H1 (cell line): ENCODE data around the gene TBX6. TPM values are rescaled to one million over a fixed set of nuclear protein-coding genes. Genes with fewer than 3 reads are reported as not detected.

ENCODE experiments used
- CTCF ChIA-PET: fragments of 300-600 bp; sonication (Branson Sonifier 250); formaldehyde crosslinking; loops from one replicate; lab custom pipeline; 2021; ENCODE audit not compliant: partially characterized antibody; lab: Charles Lee
- POLR2A ChIA-PET: fragments of 300-600 bp; sonication (Branson Sonifier 250); formaldehyde crosslinking; loops from one replicate; lab custom pipeline; 2021; ENCODE audit warnings: inconsistent platforms; ENCODE audit not compliant: partially characterized antibody; lab: Charles Lee
- DNase-seq, 2 experiments: peaks; one replicate each; pipeline versions ENCODE4 v3.0.0 to v3.0.0-alpha.2; 2010 to 2022; ENCODE audit warnings: low spot score in 2 of 2, low read depth in 1 of 2, mixed read lengths in 1 of 2
- FAIRE-seq: peaks from 2 replicates; lab custom pipeline; 2011; peaks lifted over from hg19 to GRCh38; lab: Jason Lieb, UNC
- H2AFZ ChIP-seq: 2 replicates; pipeline ENCODE4 v1.8.1; 2012; ENCODE audit warnings: low read length, inconsistent platforms
- H2AK5ac ChIP-seq: 2 replicates; pipeline ENCODE4 v1.6.1; 2013; ENCODE audit warnings: low read depth, low read length
- H2BK120ac ChIP-seq: replicated peaks from 2 replicates; pipeline ENCODE3; 2013; ENCODE audit warnings: low read depth, low read length, inconsistent platforms
- H2BK12ac ChIP-seq: 2 replicates; pipeline ENCODE4 v1.6.1; 2013; ENCODE audit warnings: low read depth, low read length
- H2BK15ac ChIP-seq: 2 replicates; pipeline ENCODE4 v1.6.1; 2013; ENCODE audit warnings: low read length
- H2BK20ac ChIP-seq: 2 replicates; pipeline ENCODE4 v1.6.1; 2013; ENCODE audit warnings: low read length
- H2BK5ac ChIP-seq: 2 replicates; pipeline ENCODE4 v1.6.1; 2013; ENCODE audit warnings: low read depth, low read length
- H3K14ac ChIP-seq: 2 replicates; pipeline ENCODE4 v1.6.1; 2013; ENCODE audit warnings: inconsistent platforms; ENCODE audit not compliant: insufficient read length
- H3K18ac ChIP-seq: 2 replicates; pipeline ENCODE4 v1.6.1; 2013; ENCODE audit warnings: low read length; ENCODE audit errors: extremely low read depth
- H3K23ac ChIP-seq: 2 replicates; pipeline ENCODE4 v1.6.1; 2013; ENCODE audit warnings: inconsistent platforms; ENCODE audit not compliant: insufficient read length
- H3K23me2 ChIP-seq: 2 replicates; pipeline ENCODE4 v1.6.1; 2013; ENCODE audit warnings: low read depth, low read length
- H3K27ac ChIP-seq: 2 replicates; pipeline ENCODE4 v1.6.1; 2011; ENCODE audit warnings: low read depth, low read length, inconsistent platforms
- H3K27me3 ChIP-seq, 4 experiments: replicated peaks in 1 of 4; 1 replicate in 1 of 4; 2 replicates in 3 of 4; pipeline versions ENCODE4 v1.6.1 to v1.8.1; 2011 to 2013; ENCODE audit warnings: low read length in 3 of 4, mild to moderate bottlenecking in 3 of 4, inconsistent platforms in 2 of 4, mixed read lengths in 2 of 4, moderate library complexity in 1 of 4; ENCODE audit not compliant: control insufficient read depth in 3 of 4, insufficient read depth in 3 of 4; ENCODE audit errors: extremely low read depth in 1 of 4
- H3K36me3 ChIP-seq, 4 experiments: 2 replicates each; pipeline versions ENCODE4 v1.6.1 to v1.8.1; 2011 to 2013; ENCODE audit warnings: mild to moderate bottlenecking in 4 of 4, low read length in 3 of 4, moderate library complexity in 2 of 4, control low read depth in 1 of 4, inconsistent platforms in 1 of 4; ENCODE audit not compliant: insufficient read depth in 4 of 4, control insufficient read depth in 2 of 4
- H3K4ac ChIP-seq: replicated peaks from 2 replicates; pipeline ENCODE3; 2013; ENCODE audit warnings: low read length, low read depth, mixed read lengths, inconsistent platforms; ENCODE audit not compliant: insufficient read length
- H3K4me1 ChIP-seq, 4 experiments: replicated peaks in 1 of 4; 1 replicate in 1 of 4; 2 replicates in 3 of 4; pipeline versions ENCODE4 v1.6.1 to v1.8.1; 2011 to 2013; ENCODE audit warnings: low read length in 3 of 4, inconsistent platforms in 2 of 4, mixed read lengths in 1 of 4; ENCODE audit not compliant: insufficient read depth in 4 of 4, control insufficient read depth in 3 of 4
- H3K4me2 ChIP-seq, 2 experiments: 2 replicates each; pipeline versions ENCODE4 v1.6.1 to v1.8.1; 2011 to 2013; ENCODE audit warnings: low read depth in 2 of 2, low read length in 2 of 2, control low read depth in 1 of 2, inconsistent platforms in 1 of 2, mild to moderate bottlenecking in 1 of 2; ENCODE audit not compliant: insufficient read depth in 1 of 2
- H3K4me3 ChIP-seq, 4 experiments: fragments of 200-600, 300-600 bp in 1 of 4; sonication (generic), shearing (Covaris generic), sonication (Bioruptor Twin) in 1 of 4; 2 replicates each; pipeline versions ENCODE4 v1.5.1 to v1.8.1; 2011 to 2016; ENCODE audit warnings: low read length in 4 of 4, low read depth in 3 of 4, control low read depth in 2 of 4, inconsistent platforms in 2 of 4, mild to moderate bottlenecking in 2 of 4, mixed read lengths in 1 of 4, moderate library complexity in 1 of 4; ENCODE audit not compliant: insufficient read depth in 2 of 4; ENCODE audit errors: extremely low read depth in 1 of 4
- H3K56ac ChIP-seq: replicated peaks from 2 replicates; pipeline ENCODE3; 2013; ENCODE audit warnings: low read depth, mild to moderate bottlenecking, mixed read lengths, low read length, inconsistent platforms; ENCODE audit not compliant: insufficient read length
- H3K79me1 ChIP-seq: 2 replicates; pipeline ENCODE4 v1.6.1; 2013; ENCODE audit warnings: low read depth, low read length, control low read depth
- H3K79me2 ChIP-seq, 2 experiments: 2 replicates each; pipeline versions ENCODE4 v1.6.1 to v1.8.1; 2012 to 2013; ENCODE audit warnings: low read length in 2 of 2, mild to moderate bottlenecking in 2 of 2, inconsistent platforms in 1 of 2; ENCODE audit not compliant: insufficient read depth in 2 of 2, control insufficient read depth in 1 of 2
- H3K9ac ChIP-seq, 4 experiments: replicated peaks in 1 of 4; 1 replicate in 1 of 4; 2 replicates in 3 of 4; pipeline versions ENCODE4 v1.6.1 to v1.8.1; 2011 to 2013; ENCODE audit warnings: low read depth in 3 of 4, low read length in 3 of 4, control low read depth in 2 of 4, mild to moderate bottlenecking in 2 of 4, moderate library complexity in 2 of 4, inconsistent platforms in 1 of 4; ENCODE audit errors: extremely low read depth in 1 of 4
- H3K9me3 ChIP-seq, 2 experiments: 2 replicates each; pipeline versions ENCODE4 v1.6.1 to v1.8.1; 2012 to 2013; ENCODE audit warnings: mild to moderate bottlenecking in 2 of 2, moderate library complexity in 2 of 2, control low read depth in 1 of 2, inconsistent platforms in 1 of 2, low read depth in 1 of 2, low read length in 1 of 2, mixed read lengths in 1 of 2; ENCODE audit not compliant: insufficient read depth in 2 of 2
- H4K20me1 ChIP-seq, 2 experiments: replicated peaks in 1 of 2; 2 replicates each; pipeline versions ENCODE3 to v1.8.1; 2011 to 2013; ENCODE audit warnings: inconsistent platforms in 2 of 2, low read length in 2 of 2, mild to moderate bottlenecking in 1 of 2; ENCODE audit not compliant: insufficient read depth in 2 of 2, control insufficient read depth in 1 of 2
- H4K5ac ChIP-seq: 2 replicates; pipeline ENCODE4 v1.6.1; 2013; ENCODE audit warnings: low read length, low read depth, mixed read lengths, inconsistent platforms; ENCODE audit not compliant: insufficient read length
- H4K8ac ChIP-seq: 2 replicates; pipeline ENCODE4 v1.8.0; 2013; ENCODE audit warnings: mild to moderate bottlenecking, moderate library complexity, low read length, inconsistent platforms; ENCODE audit not compliant: insufficient read depth; ENCODE audit errors: extremely low read depth
- H4K91ac ChIP-seq: replicated peaks from 2 replicates; pipeline ENCODE3; 2013; ENCODE audit warnings: low read length, mixed read lengths, inconsistent platforms; ENCODE audit not compliant: insufficient read length
- CEBPB ChIP-seq: IDR thresholded peaks from 2 replicates; pipeline ENCODE4 v1.6.1; 2012; ENCODE audit warnings: low read depth, low read length
- CREB1 ChIP-seq: IDR thresholded peaks from 2 replicates; pipeline ENCODE4 v1.6.1; 2012; ENCODE audit warnings: inconsistent platforms
- CTBP2 ChIP-seq: IDR thresholded peaks from 2 replicates; pipeline ENCODE4 v1.7.0; 2011; ENCODE audit warnings: borderline replicate concordance, mild to moderate bottlenecking, moderate library complexity, mixed read lengths, low read length; ENCODE audit not compliant: insufficient read depth, insufficient read length
- EGR1 ChIP-seq: IDR thresholded peaks from 2 replicates; pipeline ENCODE4 v1.6.1; 2011; ENCODE audit warnings: low read depth, low read length, borderline replicate concordance
- JUND ChIP-seq: IDR thresholded peaks from 2 replicates; pipeline ENCODE4 v1.6.1; 2011; ENCODE audit warnings: mild to moderate bottlenecking, improper control_type of control experiment, low read length
- NANOG ChIP-seq: IDR thresholded peaks from 2 replicates; pipeline ENCODE4 v1.6.1; 2011; ENCODE audit warnings: low read length, low read depth, mild to moderate bottlenecking, inconsistent platforms; ENCODE audit not compliant: insufficient read depth, poor library complexity, severe bottlenecking
- WGBS, 2 experiments: shearing (Covaris generic) in 1 of 2; methylation state at CpG; one replicate each; pipeline versions ENCODE4 v1.1.6 to v1.1.7; 2013 to 2015; ENCODE audit warnings: low lambda C conversion rate in 2 of 2, mixed read lengths in 2 of 2, inconsistent platforms in 1 of 2, low coverage in 1 of 2, missing lambda C conversion rate in 1 of 2; ENCODE audit not compliant: insufficient replicate concordance in 2 of 2, insufficient coverage in 1 of 2, insufficient read length in 1 of 2; ENCODE audit errors: extremely low coverage in 1 of 2, missing lambda C conversion rate in 1 of 2; 5-methylcytosine and 5-hydroxymethylcytosine counted together
- polyA plus RNA-seq, 7 experiments: library from polyadenylated mRNA; depleted of rRNA in 3 of 7; stranded (reverse) in 5 of 7; unstranded in 2 of 7; fragments of >200 nt in 5 of 7; fragments of 200-250 nt in 2 of 7; gene quantifications; 1 replicate in 5 of 7; 2 replicates in 1 of 7; 4 replicates in 1 of 7; pipeline versions ENCODE4 v1.2.1 to v1.2.3, GENCODE V29; 2011 to 2013; ENCODE audit warnings: missing spikeins in 2 of 7, mixed read lengths in 2 of 7
- total RNA-seq: library from RNA; stranded (reverse); fragmentation: NEBNext Ultra II Directional; extraction: Animal tissue kit (Norgen Biotek cat#: 25700); gene quantifications from 2 replicates; pipeline ENCODE4 v1.2.1, GENCODE V29; 2021
- TF ChIP-seq, protein P1 (sequence below), 3 experiments: IDR thresholded peaks; 1 replicate in 2 of 3; 2 replicates in 1 of 3; pipeline versions ENCODE4 v1.5.1 to v1.6.1; 2011; ENCODE audit warnings: low read length in 3 of 3, mild to moderate bottlenecking in 3 of 3, inconsistent platforms in 2 of 3, low read depth in 1 of 3, moderate library complexity in 1 of 3; ENCODE audit not compliant: insufficient read depth in 1 of 3; ENCODE audit errors: control extremely low read depth in 1 of 3

TBX6 gene
- total and polyA plus RNA-seq, 2 of the 8 experiments (the other 6 are each of a cell fraction or from before 2014, with no cell fraction given), result 2.2 to 2.8 TPM

DNA sequence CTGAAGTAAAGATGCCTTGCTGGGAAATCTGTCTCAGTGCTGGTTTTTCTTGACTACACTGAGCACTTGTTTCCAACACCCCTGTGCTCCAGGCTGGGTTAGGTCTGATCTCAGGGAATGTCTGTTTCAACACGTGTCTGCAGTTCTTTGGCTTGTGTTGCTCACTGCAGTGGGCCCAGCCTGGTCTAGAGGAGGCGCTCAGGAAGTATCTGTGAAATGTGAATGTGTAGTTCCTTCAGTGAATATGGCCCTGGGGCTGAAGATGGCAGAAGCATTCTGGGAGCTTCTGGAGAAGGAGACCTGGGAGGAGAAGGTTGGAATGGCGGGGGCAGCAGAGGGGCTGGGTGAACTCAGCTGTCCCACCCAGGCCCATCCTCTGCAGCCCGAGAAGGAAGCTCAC is 12.4 kb upstream of the TBX6 start:
- H4K5ac ChIP-seq, result no peak overlapping the region
- H2BK5ac ChIP-seq, result no peak overlapping the region
- DNase-seq, result no peak
- peaks cover 9 to 40% (median 23%) of the 10 kb centered on the region in 4 experiments; a peak in 7 of 8 replicates for H3K36me3 ChIP-seq
- WGBS, 2 experiments, result 90% methylated on average over 4 of the region's 4 CpGs; no CpG with 5 or more reads in 1 of the 2 experiments
- peaks cover 4 to 28% of the 10 kb centered on the region in 2 experiments for H4K20me1 ChIP-seq
- H2BK20ac ChIP-seq, result no peak overlapping the region
- H3K4me3 ChIP-seq, result no peak overlapping the region
- 0 out of 2 replicates have a peak, but pooled peaks cover 4% of the 10 kb centered on the region for H3K23me2 ChIP-seq
- no peak overlapping the region for H3K4ac ChIP-seq
- H2BK12ac ChIP-seq, result no peak overlapping the region
- no peak for TF ChIP-seq CREB1
- TF ChIP-seq, protein P1, sequence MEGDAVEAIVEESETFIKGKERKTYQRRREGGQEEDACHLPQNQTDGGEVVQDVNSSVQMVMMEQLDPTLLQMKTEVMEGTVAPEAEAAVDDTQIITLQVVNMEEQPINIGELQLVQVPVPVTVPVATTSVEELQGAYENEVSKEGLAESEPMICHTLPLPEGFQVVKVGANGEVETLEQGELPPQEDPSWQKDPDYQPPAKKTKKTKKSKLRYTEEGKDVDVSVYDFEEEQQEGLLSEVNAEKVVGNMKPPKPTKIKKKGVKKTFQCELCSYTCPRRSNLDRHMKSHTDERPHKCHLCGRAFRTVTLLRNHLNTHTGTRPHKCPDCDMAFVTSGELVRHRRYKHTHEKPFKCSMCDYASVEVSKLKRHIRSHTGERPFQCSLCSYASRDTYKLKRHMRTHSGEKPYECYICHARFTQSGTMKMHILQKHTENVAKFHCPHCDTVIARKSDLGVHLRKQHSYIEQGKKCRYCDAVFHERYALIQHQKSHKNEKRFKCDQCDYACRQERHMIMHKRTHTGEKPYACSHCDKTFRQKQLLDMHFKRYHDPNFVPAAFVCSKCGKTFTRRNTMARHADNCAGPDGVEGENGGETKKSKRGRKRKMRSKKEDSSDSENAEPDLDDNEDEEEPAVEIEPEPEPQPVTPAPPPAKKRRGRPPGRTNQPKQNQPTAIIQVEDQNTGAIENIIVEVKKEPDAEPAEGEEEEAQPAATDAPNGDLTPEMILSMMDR (IDR thresholded peaks at IDR 0.05; ENCODE audit: control extremely low read depth in 1 of 3, insufficient read depth in 1 of 3, low read depth in 1 of 3, low read length in 3 of 3), result no peak
- TF ChIP-seq NANOG, result no peak
- TF ChIP-seq JUND, result no peak
- no peak for TF ChIP-seq CEBPB
- no peak for TF ChIP-seq EGR1
- no peak for TF ChIP-seq CTBP2
- H3K4me2 ChIP-seq, result no peak overlapping the region
- CTCF ChIA-PET, result interaction anchor here (0.5 to 5.0 kb wide), 5 partner anchors 9 to 345 kb away, joined by 3 to 36 read pairs (median 4); partner anchors contain the start of genes GDPD3 and TBX6
- H3K9me3 ChIP-seq, result no peaks in the 10 kb centered on the region
- no peak overlapping the region for H4K8ac ChIP-seq
- H3K79me1 ChIP-seq, result no peaks in the 10 kb centered on the region; the same call in 1 of the 2 replicates
- H3K56ac ChIP-seq, result no peak overlapping the region
- H3K27me3 ChIP-seq, result no peaks in the 10 kb centered on the region
- H3K9ac ChIP-seq, result no peak overlapping the region
- peaks cover 0 to 53% of the 10 kb centered on the region in 2 experiments; a peak in 3 of 4 replicates for H3K79me2 ChIP-seq
- FAIRE-seq, result no peak
- no peak overlapping the region for H2BK15ac ChIP-seq
- no peak overlapping the region for H2AFZ ChIP-seq
- POLR2A ChIA-PET, result interaction anchor here (1.6 to 16.3 kb wide), 4 partner anchors 8 to 38 kb away, joined by 5 to 169 read pairs (median 9); partner anchors contain the start of genes ALDOA, GDPD3, TBX6 and YPEL3
- no peak overlapping the region for H3K18ac ChIP-seq
- H3K23ac ChIP-seq, result no peak overlapping the region
- H2BK120ac ChIP-seq, result no peak overlapping the region
- H4K91ac ChIP-seq, result no peak overlapping the region
- H3K4me1 ChIP-seq, result no peaks in the 10 kb centered on the region
- H3K14ac ChIP-seq, result no peak overlapping the region
- no peak overlapping the region for H3K27ac ChIP-seq
- no peak overlapping the region for H2AK5ac ChIP-seq
